Coronary artery (tissue), 2 donors: ENCODE data around the gene PABPC1L.
"Not testable (repeated sequence)": the region's sequence is repeated elsewhere in the genome, so short reads cannot be mapped to it uniquely, and the experiment has no call there.

Experiments
- DNase-seq: peaks from one replicate; pipeline ENCODE4 v3.0.0-alpha.2; 2017; ENCODE audit warnings: low spot score
- H3K27ac ChIP-seq, 2 donors: fragments of 200-600 bp; sonication (generic); one replicate each; pipeline ENCODE4 v1.5.1; 2016 to 2019
- H3K4me3 ChIP-seq: fragments of 200-600 bp; sonication (generic); 2 replicates; pipeline ENCODE4 v1.5.1; 2016; ENCODE audit warnings: mild to moderate bottlenecking, moderate library complexity
- CTCF ChIP-seq: fragments of 200-600 bp; sonication (generic); IDR thresholded peaks from one replicate; pipeline ENCODE4 v1.5.1; 2019; ENCODE audit warnings: antibody characterized with exemption

The PABPC1L gene

GRCh38 chr20:44909872-44910689 lies at the start of gene PABPC1L:
Gene PABPC1L (plus strand): TSS chr20:44910060. CDS start chr20:44910144, 84 bp downstream.
- H3K27ac ChIP-seq: no peak within 1 kb of the TSS
- DNase-seq: peak; percentile 75
- H3K4me3 ChIP-seq: peak within 1 kb of the TSS; percentile 90
- no peak for TF ChIP-seq CTCF

- no peak for TF ChIP-seq CTCF
- peak; percentile 89 for DNase-seq
- peak overlapping the region; percentile 63 to 86 for H3K27ac ChIP-seq
- H3K4me3 ChIP-seq: no peak overlapping the region
Measured at GRCh38 chr20:44861531-44862006, 48.3 kb upstream of the PABPC1L start.

- Histone ChIP-seq H3K4me3 (no peak overlapping the region), H3K27ac (peak overlapping the region; percentile 63 to 86)
- no peak for TF ChIP-seq CTCF
- no peak for DNase-seq
Measured at GRCh38 chr20:44862286-44862685, 47.6 kb upstream of the PABPC1L start.

GRCh38 chr20:44863365-44864084 lies 46.3 kb upstream of the PABPC1L start:
- peak overlapping the region in 1 of 2 donors; percentile 39 for H3K27ac ChIP-seq
- H3K4me3 ChIP-seq, DNase-seq: not testable (repeated sequence)

- H3K27ac ChIP-seq, DNase-seq, H3K4me3 ChIP-seq: not testable (repeated sequence)
Measured at GRCh38 chr20:44864493-44864892, 45.4 kb upstream of the PABPC1L start.

- DNase-seq: no peak
- TF ChIP-seq CTCF: no peak
Measured at GRCh38 chr20:44866703-44867335, 43.0 kb upstream of the PABPC1L start.

GRCh38 chr20:44869471-44869870 lies 40.4 kb upstream of the PABPC1L start:
- Histone ChIP-seq H3K4me3 (no peak overlapping the region), H3K27ac (no peak overlapping the region)
- no peak for DNase-seq
- TF ChIP-seq CTCF: no peak

More at GRCh38 chr20:44866703-44867335, 43.0 kb upstream of the PABPC1L start:
- H3K27ac ChIP-seq: no peak overlapping the region
- peak overlapping the region; percentile 59 for H3K4me3 ChIP-seq

- not testable (repeated sequence) for H3K27ac ChIP-seq, DNase-seq, H3K4me3 ChIP-seq
Measured at GRCh38 chr20:44882360-44882759, 27.5 kb upstream of the PABPC1L start.
